Measurements from ENCODE around the gene ZNF326.

GRCh38 chr1:89993541-89993940, 1.4 kb upstream of the ZNF326 start:
- TF ChIP-seq, protein P1, sequence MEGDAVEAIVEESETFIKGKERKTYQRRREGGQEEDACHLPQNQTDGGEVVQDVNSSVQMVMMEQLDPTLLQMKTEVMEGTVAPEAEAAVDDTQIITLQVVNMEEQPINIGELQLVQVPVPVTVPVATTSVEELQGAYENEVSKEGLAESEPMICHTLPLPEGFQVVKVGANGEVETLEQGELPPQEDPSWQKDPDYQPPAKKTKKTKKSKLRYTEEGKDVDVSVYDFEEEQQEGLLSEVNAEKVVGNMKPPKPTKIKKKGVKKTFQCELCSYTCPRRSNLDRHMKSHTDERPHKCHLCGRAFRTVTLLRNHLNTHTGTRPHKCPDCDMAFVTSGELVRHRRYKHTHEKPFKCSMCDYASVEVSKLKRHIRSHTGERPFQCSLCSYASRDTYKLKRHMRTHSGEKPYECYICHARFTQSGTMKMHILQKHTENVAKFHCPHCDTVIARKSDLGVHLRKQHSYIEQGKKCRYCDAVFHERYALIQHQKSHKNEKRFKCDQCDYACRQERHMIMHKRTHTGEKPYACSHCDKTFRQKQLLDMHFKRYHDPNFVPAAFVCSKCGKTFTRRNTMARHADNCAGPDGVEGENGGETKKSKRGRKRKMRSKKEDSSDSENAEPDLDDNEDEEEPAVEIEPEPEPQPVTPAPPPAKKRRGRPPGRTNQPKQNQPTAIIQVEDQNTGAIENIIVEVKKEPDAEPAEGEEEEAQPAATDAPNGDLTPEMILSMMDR (IDR thresholded peaks at IDR 0.05; ENCODE audit: low read depth, low read length, poor library complexity, severe bottlenecking) = no peak
- TF ChIP-seq EZH2phosphoT487 (IDR thresholded peaks at IDR 0.05; ENCODE audit: borderline replicate concordance, low read length) = no peak

Measured in DOHH2 (cell line).